Measurements from ENCODE around the gene AIPL1. TPM values are rescaled to one million over a fixed set of nuclear protein-coding genes. Genes with fewer than 3 reads are reported as not detected.

The AIPL1 gene
- total and polyA plus RNA-seq, 10 of the 15 experiments (the other 5 are each of a cell fraction or from before 2014, with no cell fraction given): not detected

- no peak overlapping the region for H2AFZ ChIP-seq (ENCODE audit: control insufficient read depth, low read depth, low read length)
- H3K9ac ChIP-seq (ENCODE audit: control insufficient read depth, insufficient read depth, low read length): no peak overlapping the region
- no TSS peak for BruUV-seq (replicated peaks)
- H3K27me3 ChIP-seq (replicated peaks in 1 of 2; ENCODE audit: control insufficient read depth in 2 of 2, insufficient read depth in 2 of 2, low read length in 1 of 2): no peaks in the 10 kb centered on the region; a peak in 1 of 4 replicates
- in situ Hi-C loops (cut with MboI) (no loop called here), intact Hi-C loops (cut with micrococcal nuclease; ENCODE audit: unreplicated experiment) (no loop called here)
- DNase-seq (ENCODE audit: low read depth, low spot score): no peak
- no peak for TF ChIP-seq NBN (IDR thresholded peaks at IDR 0.05)
- TF ChIP-seq, protein P1, sequence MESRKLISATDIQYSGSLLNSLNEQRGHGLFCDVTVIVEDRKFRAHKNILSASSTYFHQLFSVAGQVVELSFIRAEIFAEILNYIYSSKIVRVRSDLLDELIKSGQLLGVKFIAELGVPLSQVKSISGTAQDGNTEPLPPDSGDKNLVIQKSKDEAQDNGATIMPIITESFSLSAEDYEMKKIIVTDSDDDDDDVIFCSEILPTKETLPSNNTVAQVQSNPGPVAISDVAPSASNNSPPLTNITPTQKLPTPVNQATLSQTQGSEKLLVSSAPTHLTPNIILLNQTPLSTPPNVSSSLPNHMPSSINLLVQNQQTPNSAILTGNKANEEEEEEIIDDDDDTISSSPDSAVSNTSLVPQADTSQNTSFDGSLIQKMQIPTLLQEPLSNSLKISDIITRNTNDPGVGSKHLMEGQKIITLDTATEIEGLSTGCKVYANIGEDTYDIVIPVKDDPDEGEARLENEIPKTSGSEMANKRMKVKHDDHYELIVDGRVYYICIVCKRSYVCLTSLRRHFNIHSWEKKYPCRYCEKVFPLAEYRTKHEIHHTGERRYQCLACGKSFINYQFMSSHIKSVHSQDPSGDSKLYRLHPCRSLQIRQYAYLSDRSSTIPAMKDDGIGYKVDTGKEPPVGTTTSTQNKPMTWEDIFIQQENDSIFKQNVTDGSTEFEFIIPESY (IDR thresholded peaks at IDR 0.05): no peak
- no peak for TF ChIP-seq KLF5 (IDR thresholded peaks at IDR 0.05; ENCODE audit: partially characterized antibody)
- TF ChIP-seq POLR2A (IDR thresholded peaks at IDR 0.05; ENCODE audit: low read depth, low read length): no peak
- TF ChIP-seq, protein P2, sequence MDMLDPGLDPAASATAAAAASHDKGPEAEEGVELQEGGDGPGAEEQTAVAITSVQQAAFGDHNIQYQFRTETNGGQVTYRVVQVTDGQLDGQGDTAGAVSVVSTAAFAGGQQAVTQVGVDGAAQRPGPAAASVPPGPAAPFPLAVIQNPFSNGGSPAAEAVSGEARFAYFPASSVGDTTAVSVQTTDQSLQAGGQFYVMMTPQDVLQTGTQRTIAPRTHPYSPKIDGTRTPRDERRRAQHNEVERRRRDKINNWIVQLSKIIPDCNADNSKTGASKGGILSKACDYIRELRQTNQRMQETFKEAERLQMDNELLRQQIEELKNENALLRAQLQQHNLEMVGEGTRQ (IDR thresholded peaks at IDR 0.05; ENCODE audit: borderline replicate concordance, low read depth, low read length): no peak
- no peak for TF ChIP-seq NFYB (IDR thresholded peaks at IDR 0.05; ENCODE audit: insufficient read depth, low read depth, low read length)
- no peak for TF ChIP-seq ZNF24 (IDR thresholded peaks at IDR 0.05)
- no peak for TF ChIP-seq RCOR1 (conservative IDR thresholded peaks at IDR 0.05; ENCODE audit: low read depth, low read length)
- no peak for TF ChIP-seq FOS (IDR thresholded peaks at IDR 0.05; ENCODE audit: borderline replicate concordance, extremely low read depth, insufficient read length)
- TF ChIP-seq HCFC1 (IDR thresholded peaks at IDR 0.05; ENCODE audit: low read length): no peak
- ChIA-PET SMC1A (ENCODE audit: uncharacterized antibody, unreplicated experiment) (no interaction called here), CTCF (interaction anchor here (1.2 to 1.5 kb wide), 2 partner anchors 19 to 162 kb away, joined by 3 read pairs; no protein-coding TSS in a partner anchor), RAD21 (ENCODE audit: unreplicated experiment) (no interaction called here), POLR2A (interaction anchor here (0.5 kb wide), 1 partner anchor 1230 kb away, joined by 3 read pairs; no protein-coding TSS in a partner anchor)
- no peak for ATAC-seq
- peaks cover 0 to 2% of the 10 kb centered on the region in 2 experiments; a peak in 1 of 4 replicates for H3K36me3 ChIP-seq (ENCODE audit: control insufficient read depth in 2 of 2, insufficient read depth in 2 of 2, low read length in 1 of 2)
- H3K9me3 ChIP-seq (replicated peaks; ENCODE audit: control insufficient read depth, insufficient read depth, low read length): no peaks in the 10 kb centered on the region
- no peak for FAIRE-seq
- 75% methylated on average over 14 of the region's 14 CpGs for WGBS (ENCODE audit: insufficient coverage, insufficient replicate concordance, low lambda C conversion rate, missing lambda C conversion rate)
- H3K4me1 ChIP-seq (ENCODE audit: control insufficient read depth, insufficient read depth, low read length): peaks cover 43% of the 10 kb centered on the region
- H3K4me3 ChIP-seq: no peak overlapping the region
- H3K4me2 ChIP-seq (ENCODE audit: control insufficient read depth, insufficient read depth): no peak overlapping the region
- no peaks in the 10 kb centered on the region for H3K79me2 ChIP-seq (ENCODE audit: control insufficient read depth, insufficient read depth, low read length)
- no peaks in the 10 kb centered on the region for H4K20me1 ChIP-seq (ENCODE audit: control insufficient read depth, insufficient read depth)
- no peak overlapping the region for H3K27ac ChIP-seq (ENCODE audit: control insufficient read depth, insufficient read depth)
These were observed 18.5 kb upstream of the AIPL1 start for GRCh38 chr17:6453279-6454024.
